Measurements from ENCODE around the gene OR5H6. TPM values are rescaled to one million over a fixed set of nuclear protein-coding genes. Genes with fewer than 3 reads are reported as not detected.

Gene OR5H6
- total and polyA plus RNA-seq, 2 donors (not counting 3 experiments of a cell fraction or from before 2014, with no cell fraction given) = not detected

GRCh38 chr3:98240131-98240530 lies 23.9 kb upstream of the OR5H6 start:
- dilution Hi-C loops (cut with MboI; ENCODE audit: extremely low pct_ligation_motif_present, low sequenced_read_pairs) = no loop called here
- TF ChIP-seq POLR2A (IDR thresholded peaks at IDR 0.05; ENCODE audit: low read depth, low read length) (no peak), MYC (IDR thresholded peaks at IDR 0.05; ENCODE audit: low read depth, low read length) (no peak), GATA2 (IDR thresholded peaks at IDR 0.05; ENCODE audit: insufficient read depth, insufficient read length, low read depth, low read length) (no peak), JUN (IDR thresholded peaks at IDR 0.05; ENCODE audit: borderline replicate concordance, insufficient read depth, insufficient read length, low read depth) (no peak), EZH2 (IDR thresholded peaks at IDR 0.05; ENCODE audit: borderline replicate concordance, low read depth, low read length, severe bottlenecking) (no peak), CTCF (IDR thresholded peaks at IDR 0.05; ENCODE audit: extremely low read depth in 1 of 2, insufficient read depth in 1 of 2, low read depth in 1 of 2, low read length in 2 of 2) (no peak), MAX (IDR thresholded peaks at IDR 0.05; ENCODE audit: insufficient read depth, insufficient read length) (no peak), POLR2AphosphoS5 (IDR thresholded peaks at IDR 0.05; ENCODE audit: insufficient read depth, low read depth, low read length) (no peak), FOS (IDR thresholded peaks at IDR 0.05; ENCODE audit: borderline replicate concordance, insufficient read depth, low read length) (no peak)
- no peaks in the 10 kb centered on the region for H3K79me2 ChIP-seq (ENCODE audit: control insufficient read depth, insufficient read depth, low read length)
- BruUV-seq (replicated peaks) = no TSS peak
- intact Hi-C loops (cut with micrococcal nuclease) = no loop called here
- H3K9me3 ChIP-seq (replicated peaks; ENCODE audit: control insufficient read depth, insufficient read depth, low read length) = no peaks in the 10 kb centered on the region
- H3K4me2 ChIP-seq (ENCODE audit: insufficient read depth, low read length) = no peak overlapping the region
- no peaks in the 10 kb centered on the region for H3K9me1 ChIP-seq (replicated peaks; ENCODE audit: control insufficient read depth, extremely low read depth, insufficient read depth, low read length)
- H3K4me3 ChIP-seq (replicated peaks in 1 of 3; ENCODE audit: insufficient read depth in 1 of 3, low read depth in 1 of 3, low read length in 3 of 3) = no peak overlapping the region
- H3K36me3 ChIP-seq (ENCODE audit: control insufficient read depth in 2 of 2, extremely low read depth in 1 of 2, insufficient read depth in 2 of 2, low read length in 2 of 2) = no peaks in the 10 kb centered on the region
- no peak overlapping the region for H3K27ac ChIP-seq (ENCODE audit: insufficient read depth, low read depth, low read length)
- H2AFZ ChIP-seq (ENCODE audit: low read depth, low read length) = no peak overlapping the region
- H3K4me1 ChIP-seq (ENCODE audit: control insufficient read depth, extremely low read depth, insufficient read depth, low read length) = no peaks in the 10 kb centered on the region
- no peak overlapping the region for H3K9ac ChIP-seq (replicated peaks; ENCODE audit: extremely low read depth, insufficient read depth, low read length)
- ChIA-PET POLR2A (no interaction called here), CTCF (interaction anchor here (1.0 kb wide), 1 partner anchor 26 kb away, joined by 5 read pairs; no protein-coding TSS in a partner anchor)
- FAIRE-seq (no peak), DNase-seq (ENCODE audit: low read depth, low spot score) (no peak)
- no peaks in the 10 kb centered on the region for H4K20me1 ChIP-seq (replicated peaks; ENCODE audit: control insufficient read depth, extremely low read depth, insufficient read depth, low read length)
- no peaks in the 10 kb centered on the region for H3K27me3 ChIP-seq (ENCODE audit: control insufficient read depth in 2 of 2, insufficient read depth in 2 of 2, low read length in 2 of 2)

Data from endothelial cell of umbilical vein (primary cell).